Daoy (cell line): ENCODE data around the gene VPS8. TPM values are rescaled to one million over a fixed set of nuclear protein-coding genes. Genes with fewer than 3 reads are reported as not detected.

Experiments
- DNase-seq: peaks from one replicate; pipeline ENCODE4 v3.0.0-alpha.2; 2015; ENCODE audit warnings: low read depth
- total RNA-seq: library from RNA; depleted of rRNA; stranded (reverse); fragments of >200 nt; shearing (Covaris generic); gene quantifications from 2 replicates; pipeline ENCODE4 v1.2.3, GENCODE V29; 2014; rRNA removed

Gene VPS8
- total RNA-seq, 1 experiment from 2014 or later: 23.2 TPM

- no peak for DNase-seq
These were observed 278.8 kb downstream of the VPS8 start for GRCh38 chr3:185090811-185091210.

GRCh38 chr3:185093116-185093515 lies 281.1 kb downstream of the VPS8 start:
- no peak for DNase-seq

GRCh38 chr3:185094697-185095096 lies 282.7 kb downstream of the VPS8 start:
- no peak for DNase-seq

Other genes with a start within 250 kb of the VPS8 start
- 60.1 and 75.9 TPM in 2 replicates for gene MAGEF1, start 100.1 kb upstream of the VPS8 start, total RNA-seq